ENCODE measurements around the gene GLMP. TPM values are rescaled to one million over a fixed set of nuclear protein-coding genes. Genes with fewer than 3 reads are reported as not detected.

The GLMP gene
- total RNA-seq, 4 donors from 2014 or later = 10.1 to 16.5 (median 13.6) TPM

DNA sequence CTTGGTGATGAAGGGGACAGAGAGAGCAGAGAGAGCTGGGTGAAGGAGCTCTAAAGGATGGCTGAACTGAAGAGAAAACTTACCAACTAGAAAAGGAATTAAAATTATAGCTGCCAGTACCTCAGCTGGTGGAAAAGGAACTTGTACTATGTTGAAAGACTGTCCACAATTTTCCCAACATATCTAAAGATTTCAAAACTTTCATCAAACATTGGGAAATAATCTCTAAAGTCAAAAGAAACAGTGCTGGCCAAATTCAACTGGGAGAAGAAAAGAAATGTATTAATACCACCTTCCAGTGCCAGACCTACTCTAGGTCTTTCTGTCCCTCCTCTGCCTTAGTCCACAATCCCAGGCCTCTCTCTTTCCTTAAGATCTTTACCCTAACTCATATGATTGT, 18.9 kb downstream of the GLMP start:
- TF ChIP-seq, protein P1, sequence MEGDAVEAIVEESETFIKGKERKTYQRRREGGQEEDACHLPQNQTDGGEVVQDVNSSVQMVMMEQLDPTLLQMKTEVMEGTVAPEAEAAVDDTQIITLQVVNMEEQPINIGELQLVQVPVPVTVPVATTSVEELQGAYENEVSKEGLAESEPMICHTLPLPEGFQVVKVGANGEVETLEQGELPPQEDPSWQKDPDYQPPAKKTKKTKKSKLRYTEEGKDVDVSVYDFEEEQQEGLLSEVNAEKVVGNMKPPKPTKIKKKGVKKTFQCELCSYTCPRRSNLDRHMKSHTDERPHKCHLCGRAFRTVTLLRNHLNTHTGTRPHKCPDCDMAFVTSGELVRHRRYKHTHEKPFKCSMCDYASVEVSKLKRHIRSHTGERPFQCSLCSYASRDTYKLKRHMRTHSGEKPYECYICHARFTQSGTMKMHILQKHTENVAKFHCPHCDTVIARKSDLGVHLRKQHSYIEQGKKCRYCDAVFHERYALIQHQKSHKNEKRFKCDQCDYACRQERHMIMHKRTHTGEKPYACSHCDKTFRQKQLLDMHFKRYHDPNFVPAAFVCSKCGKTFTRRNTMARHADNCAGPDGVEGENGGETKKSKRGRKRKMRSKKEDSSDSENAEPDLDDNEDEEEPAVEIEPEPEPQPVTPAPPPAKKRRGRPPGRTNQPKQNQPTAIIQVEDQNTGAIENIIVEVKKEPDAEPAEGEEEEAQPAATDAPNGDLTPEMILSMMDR (IDR thresholded peaks at IDR 0.05 in 4 of 5, conservative IDR thresholded peaks at IDR 0.05 in 1 of 5) = no peak
- TF ChIP-seq POLR2A (IDR thresholded peaks at IDR 0.05) = no peak
- intact Hi-C loops (cut with DNase I; ENCODE audit: low total_unique reads) (no loop called here), in situ Hi-C loops (cut with MboI; ENCODE audit: low sequenced_read_pairs in 4 of 4) (no loop called here)
- H3K4me3 ChIP-seq = no peak overlapping the region
- peaks cover 12 to 75% of the 10 kb centered on the region in 2 donors for H3K36me3 ChIP-seq
- peaks cover 16 to 20% of the 10 kb centered on the region in 2 donors for H3K4me1 ChIP-seq
- no peaks in the 10 kb centered on the region for H3K27me3 ChIP-seq
- ATAC-seq (no peak), DNase-seq (no peak)
- peak overlapping the region in 1 of 4 donors; percentile 40 for H3K27ac ChIP-seq
- H3K9me3 ChIP-seq = no peaks in the 10 kb centered on the region

DNA sequence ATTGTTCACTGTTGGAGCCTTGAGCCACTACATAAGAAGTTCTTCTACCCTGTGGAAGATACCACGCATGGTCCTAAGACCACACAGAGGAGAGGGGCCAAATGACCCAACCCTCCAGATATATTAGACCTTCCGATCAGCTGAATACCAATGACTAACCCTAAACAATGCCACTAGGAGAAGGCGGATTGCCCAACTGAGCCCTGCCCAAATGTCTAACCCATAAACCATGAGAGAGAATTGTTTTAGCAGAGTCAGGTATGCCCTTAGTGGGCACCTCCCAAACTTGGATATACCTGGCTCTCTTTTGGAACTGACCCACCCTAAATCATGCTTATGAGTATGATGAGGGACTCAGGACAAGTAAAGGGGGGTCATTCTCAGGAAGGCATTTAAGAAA, 25.2 kb downstream of the GLMP start:
- DNase-seq = no peak
- no peak for ATAC-seq
- Histone ChIP-seq H3K9me3 (no peaks in the 10 kb centered on the region), H3K36me3 (peaks cover 16 to 97% of the 10 kb centered on the region in 2 donors), H3K4me3 (no peak overlapping the region), H3K27ac (no peak overlapping the region), H3K4me1 (no peaks in the 10 kb centered on the region), H3K27me3 (no peaks in the 10 kb centered on the region)
- intact Hi-C loops (cut with DNase I; ENCODE audit: low total_unique reads) = no loop called here
- in situ Hi-C loops (cut with MboI; ENCODE audit: low sequenced_read_pairs in 4 of 4) = no loop called here
- no peak for TF ChIP-seq POLR2A (IDR thresholded peaks at IDR 0.05)
- TF ChIP-seq, protein P1 (IDR thresholded peaks at IDR 0.05 in 4 of 5, conservative IDR thresholded peaks at IDR 0.05 in 1 of 5) = no peak

DNA sequence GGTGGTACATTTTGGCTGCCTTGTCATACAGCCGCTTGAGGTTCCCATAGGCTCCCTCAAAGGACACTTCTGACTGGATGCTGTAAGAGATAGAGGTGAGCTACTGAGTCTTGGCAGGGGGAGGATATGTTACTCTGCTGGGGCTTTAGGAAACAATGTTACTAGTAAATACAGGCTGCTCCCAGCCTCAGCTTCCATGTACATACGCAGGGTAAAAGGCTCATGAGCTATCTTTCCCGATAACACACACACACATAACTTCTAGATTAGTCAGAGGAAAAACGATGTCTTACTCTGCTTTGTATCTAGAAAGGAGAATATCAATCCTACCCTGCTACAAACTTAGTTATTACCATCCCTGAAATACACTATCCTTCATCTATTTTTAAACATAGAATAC, 27.1 kb downstream of the GLMP start:
- intact Hi-C loops (cut with DNase I; ENCODE audit: low total_unique reads) = no loop called here
- H3K27ac ChIP-seq = no peak overlapping the region
- ATAC-seq = no peak

DNA sequence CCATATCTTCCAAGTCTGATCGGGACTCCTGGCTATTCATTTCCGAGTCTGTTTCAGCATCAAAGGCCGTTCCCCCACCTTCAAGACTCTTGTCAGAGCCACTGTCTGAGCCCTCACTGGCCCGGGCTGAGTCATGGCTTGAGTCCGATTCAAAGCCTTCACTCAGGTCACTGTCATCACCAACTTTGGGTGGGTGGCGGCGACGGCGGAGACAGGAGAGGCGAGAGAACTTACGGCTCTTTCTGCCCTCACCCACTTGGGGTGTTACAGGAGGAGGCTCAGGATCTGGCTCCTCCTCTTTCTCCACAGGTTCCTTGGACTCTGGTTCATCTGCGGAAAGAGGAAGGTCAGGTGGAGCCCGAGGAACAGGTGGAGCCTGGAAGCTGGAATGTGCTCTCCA, 29.4 kb downstream of the GLMP start:
- Histone ChIP-seq H3K27ac (no peak overlapping the region), H3K36me3 (peaks cover 4 to 97% of the 10 kb centered on the region in 2 donors), H3K9me3 (no peaks in the 10 kb centered on the region), H3K4me3 (no peak overlapping the region), H3K4me1 (no peaks in the 10 kb centered on the region), H3K27me3 (no peaks in the 10 kb centered on the region)
- in situ Hi-C loops (cut with MboI; ENCODE audit: low sequenced_read_pairs in 4 of 4) = no loop called here
- intact Hi-C loops (cut with DNase I; ENCODE audit: low total_unique reads) = no loop called here
- TF ChIP-seq, protein P1 (IDR thresholded peaks at IDR 0.05 in 4 of 5, conservative IDR thresholded peaks at IDR 0.05 in 1 of 5) = no peak
- no peak for TF ChIP-seq POLR2A (IDR thresholded peaks at IDR 0.05)
- no peak for ATAC-seq
- no peak for DNase-seq

More for the DNA sequence above, 27.1 kb downstream of the GLMP start:
- in situ Hi-C loops (cut with MboI; ENCODE audit: low sequenced_read_pairs in 4 of 4) = no loop called here
- DNase-seq = no peak
- no peaks in the 10 kb centered on the region for H3K9me3 ChIP-seq
- no peak overlapping the region for H3K4me3 ChIP-seq
- no peaks in the 10 kb centered on the region for H3K27me3 ChIP-seq
- TF ChIP-seq, protein P1 (IDR thresholded peaks at IDR 0.05 in 4 of 5, conservative IDR thresholded peaks at IDR 0.05 in 1 of 5) = no peak
- TF ChIP-seq POLR2A (IDR thresholded peaks at IDR 0.05) = no peak
- no peaks in the 10 kb centered on the region for H3K4me1 ChIP-seq
- peaks cover 8 to 94% of the 10 kb centered on the region in 2 donors for H3K36me3 ChIP-seq

DNA sequence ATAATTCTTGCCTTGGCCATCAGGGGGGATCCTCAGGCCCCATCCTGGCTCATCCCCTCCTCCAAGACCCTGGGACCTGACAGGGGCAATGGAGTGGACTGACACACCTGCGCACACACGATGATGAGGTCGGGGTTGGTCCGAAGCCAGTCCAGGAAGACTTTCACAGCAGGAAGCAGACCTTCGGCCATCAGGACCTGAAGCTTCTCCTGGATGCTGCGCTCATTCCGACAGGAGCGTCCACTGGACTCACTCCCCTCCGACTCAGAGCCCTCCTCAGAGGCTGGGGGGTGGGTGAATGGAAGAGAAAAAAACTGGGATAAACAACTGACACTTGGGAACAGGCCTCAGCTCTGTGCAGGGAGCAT, 32.2 kb downstream of the GLMP start:
- no peak for DNase-seq

More for the DNA sequence above, 32.2 kb downstream of the GLMP start:
- Histone ChIP-seq H3K36me3 (peaks cover 4 to 97% of the 10 kb centered on the region in 2 donors), H3K27ac (no peak overlapping the region), H3K9me3 (no peaks in the 10 kb centered on the region), H3K4me3 (no peak overlapping the region), H3K27me3 (no peaks in the 10 kb centered on the region), H3K4me1 (no peaks in the 10 kb centered on the region)
- intact Hi-C loops (cut with DNase I; ENCODE audit: low total_unique reads) (no loop called here), in situ Hi-C loops (cut with MboI; ENCODE audit: low sequenced_read_pairs in 4 of 4) (no loop called here)
- ATAC-seq = no peak
- TF ChIP-seq, protein P1 (IDR thresholded peaks at IDR 0.05 in 4 of 5, conservative IDR thresholded peaks at IDR 0.05 in 1 of 5) = no peak
- no peak for TF ChIP-seq POLR2A (IDR thresholded peaks at IDR 0.05)
